ENCODE data around the gene ECT2. TPM values are rescaled to one million over a fixed set of nuclear protein-coding genes. Genes with fewer than 3 reads are reported as not detected.
"Not testable (repeated sequence)": the region's sequence is repeated elsewhere in the genome, so short reads cannot be mapped to it uniquely, and the experiment has no call there.

Gene ECT2
- polyA plus RNA-seq, 3 donors = 2.6 to 3.3 (median 2.7) TPM

GRCh38 chr3:172859041-172859440 lies 108.5 kb downstream of the ECT2 start:
- Histone ChIP-seq H2AFZ (ENCODE audit: insufficient read depth, low read depth, low read length, poor library complexity, severe bottlenecking) (no peak overlapping the region), H4K20me1 (ENCODE audit: insufficient read depth, low read length) (no peaks in the 10 kb centered on the region), H3K4me1 (ENCODE audit: control insufficient read depth in 1 of 2, insufficient read depth in 2 of 2, low read length in 2 of 2) (peaks cover 1 to 3% of the 10 kb centered on the region in 2 donors), H3K36me3 (replicated peaks in 1 of 2; ENCODE audit: control insufficient read depth in 1 of 2, insufficient read depth in 2 of 2, low read length in 2 of 2) (no peaks in the 10 kb centered on the region), H3K27me3 (ENCODE audit: control insufficient read depth in 2 of 2, insufficient read depth in 2 of 2, low read length in 2 of 2) (no peaks in the 10 kb centered on the region), H3K27ac (ENCODE audit: low read depth in 1 of 2, low read length in 2 of 2) (no peak overlapping the region), H3K4me2 (replicated peaks; ENCODE audit: extremely low read depth, low read length, poor library complexity, severe bottlenecking) (no peak overlapping the region), H3K9me3 (replicated peaks in 1 of 2; ENCODE audit: control insufficient read depth in 1 of 2, insufficient read depth in 1 of 2, low read length in 2 of 2) (peaks cover 0 to 7% of the 10 kb centered on the region in 2 donors), H3K4me3 (replicated peaks in 1 of 3; ENCODE audit: low read depth in 2 of 3, low read length in 3 of 3) (no peak overlapping the region), H3K79me2 (ENCODE audit: insufficient read depth, low read length) (no peaks in the 10 kb centered on the region), H3K9ac (ENCODE audit: insufficient read depth, low read length, poor library complexity, severe bottlenecking) (no peak overlapping the region)
- H3K36me3 Mint-ChIP-seq = no peaks in the 10 kb centered on the region
- no peak overlapping the region for H3K27ac Mint-ChIP-seq
- no peaks in the 10 kb centered on the region for H3K4me1 Mint-ChIP-seq
- no peak for DNase-seq
- H3K9me3 Mint-ChIP-seq = peaks cover 0 to 6% (median 3%) of the 10 kb centered on the region in 7 donors
- H3K4me3 Mint-ChIP-seq = no peak overlapping the region
- H3K27me3 Mint-ChIP-seq (ENCODE audit: low read depth in 3 of 3) = peaks cover 0 to 2% (median 1%) of the 10 kb centered on the region in 3 donors
- no CpG with 5 or more reads among the region's 2 CpGs for WGBS (ENCODE audit: insufficient coverage)
- intact Hi-C loops (cut with micrococcal nuclease) = no loop called here
- no peak for TF ChIP-seq CTCF (IDR thresholded peaks at IDR 0.05)

GRCh38 chr3:172866726-172867350 lies 116.3 kb downstream of the ECT2 start:
- H3K9me3 ChIP-seq (replicated peaks in 1 of 2; ENCODE audit: control insufficient read depth in 1 of 2, insufficient read depth in 1 of 2, low read length in 2 of 2); H3K27ac Mint-ChIP-seq; H3K4me3 Mint-ChIP-seq; DNase-seq; H3K4me1 Mint-ChIP-seq; H3K36me3 Mint-ChIP-seq; H3K27ac ChIP-seq (ENCODE audit: low read depth in 1 of 2, low read length in 2 of 2); H3K9ac ChIP-seq (ENCODE audit: insufficient read depth, low read length, poor library complexity, severe bottlenecking); H3K4me1 ChIP-seq (ENCODE audit: control insufficient read depth in 1 of 2, insufficient read depth in 2 of 2, low read length in 2 of 2); H3K9me3 Mint-ChIP-seq; intact Hi-C loops (cut with micrococcal nuclease); H2AFZ ChIP-seq (ENCODE audit: insufficient read depth, low read depth, low read length, poor library complexity, severe bottlenecking); H3K36me3 ChIP-seq (replicated peaks in 1 of 2; ENCODE audit: control insufficient read depth in 1 of 2, insufficient read depth in 2 of 2, low read length in 2 of 2); H3K4me3 ChIP-seq (replicated peaks in 1 of 3; ENCODE audit: low read depth in 2 of 3, low read length in 3 of 3); H3K27me3 ChIP-seq (ENCODE audit: control insufficient read depth in 2 of 2, insufficient read depth in 2 of 2, low read length in 2 of 2); H3K27me3 Mint-ChIP-seq (ENCODE audit: low read depth in 3 of 3); H4K20me1 ChIP-seq (ENCODE audit: insufficient read depth, low read length); H3K79me2 ChIP-seq (ENCODE audit: insufficient read depth, low read length); H3K4me2 ChIP-seq (replicated peaks; ENCODE audit: extremely low read depth, low read length, poor library complexity, severe bottlenecking): not testable (repeated sequence)
- 97% methylated on average over 36 of the region's 38 CpGs for WGBS (ENCODE audit: insufficient coverage)
